PC-9 (cell line): ENCODE measurements around the gene CRP. TPM values are rescaled to one million over a fixed set of nuclear protein-coding genes. Genes with fewer than 3 reads are reported as not detected.

Experiments used
- Bru-seq: library from RNA; stranded (reverse); fragments of 400-500 nt; gene quantifications from one replicate; lab custom pipeline; 2021; lab: Mats Ljungman, UMichigan
- BruChase-seq, 2 experiments: library from RNA; stranded (reverse); fragments of 400-500 nt; gene quantifications; one replicate each; lab custom pipeline; 2021; lab: Mats Ljungman, UMichigan
- BruUV-seq: library from RNA; stranded (reverse); fragments of 400-500 nt; replicated peaks from 2 replicates; lab custom pipeline; 2021; lab: Mats Ljungman, UMichigan
- CTCF ChIA-PET: fragments of 300-600 bp; sonication (Branson Sonifier 250); formaldehyde crosslinking; loops from one replicate; lab custom pipeline; 2022; ENCODE audit warnings: antibody characterized with exemption; lab: Charles Lee
- POLR2A ChIA-PET: fragments of 300-600 bp; sonication (Branson Sonifier 250); formaldehyde crosslinking; loops from one replicate; lab custom pipeline; 2022; ENCODE audit warnings: antibody characterized with exemption; ENCODE audit not compliant: unreplicated experiment; lab: Charles Lee
- DNase-seq, 2 experiments: peaks; one replicate each; pipeline versions ENCODE4 v3.0.0 to v3.0.0-alpha.2; 2015 to 2022; ENCODE audit warnings: mixed read lengths in 1 of 2
- H2AFZ ChIP-seq: fragments of 200-600 bp; sonication (generic); 2 replicates; pipeline ENCODE4 v1.8.1; 2017; ENCODE audit warnings: antibody characterized with exemption
- H3F3A ChIP-seq: fragments of 200-600 bp; sonication (generic); 2 replicates; pipeline ENCODE4 v1.8.1; 2017; ENCODE audit warnings: antibody characterized with exemption, mild to moderate bottlenecking, low read depth; ENCODE audit not compliant: insufficient read depth
- H3K27ac ChIP-seq: fragments of 200-600 bp; sonication (generic); 2 replicates; pipeline ENCODE4 v1.6.1; 2016; ENCODE audit warnings: mixed run types
- H3K27me3 ChIP-seq: fragments of 200-600 bp; sonication (generic); 2 replicates; pipeline ENCODE4 v1.6.1; 2016; ENCODE audit warnings: low read depth, mixed run types; ENCODE audit not compliant: insufficient read depth
- H3K36me3 ChIP-seq: fragments of 200-600 bp; sonication (generic); 2 replicates; pipeline ENCODE4 v1.6.1; 2016; ENCODE audit warnings: low read depth, mixed run types
- H3K4me1 ChIP-seq: fragments of 200-600 bp; sonication (generic); replicated peaks from 2 replicates; pipeline ENCODE4 v1.6.1; 2016; ENCODE audit warnings: mixed run types; ENCODE audit not compliant: insufficient read depth
- H3K4me2 ChIP-seq: fragments of 200-600 bp; sonication (generic); 2 replicates; pipeline ENCODE4 v1.6.1; 2017; ENCODE audit warnings: mixed run types
- H3K4me3 ChIP-seq: fragments of 200-600 bp; sonication (generic); 2 replicates; pipeline ENCODE4 v1.6.1; 2016; ENCODE audit warnings: mixed run types
- H3K79me2 ChIP-seq: fragments of 200-600 bp; sonication (generic); 2 replicates; pipeline ENCODE4 v1.6.1; 2017; ENCODE audit warnings: low read depth, mixed run types
- H3K9me2 ChIP-seq: fragments of 200-600 bp; sonication (generic); 2 replicates; pipeline ENCODE4 v1.8.1; 2017; ENCODE audit warnings: mild to moderate bottlenecking; ENCODE audit not compliant: insufficient read depth
- H3K9me3 ChIP-seq: fragments of 200-600 bp; sonication (generic); 2 replicates; pipeline ENCODE4 v1.8.1; 2016; ENCODE audit warnings: low read depth; ENCODE audit not compliant: insufficient read depth
- H4K20me1 ChIP-seq: fragments of 200-600 bp; sonication (generic); 2 replicates; pipeline ENCODE4 v1.8.1; 2017; ENCODE audit not compliant: insufficient read depth
- CTCF ChIP-seq: fragments of 200-600 bp; sonication (generic); conservative IDR thresholded peaks from 2 replicates; pipeline ENCODE4 v1.6.1; 2017; ENCODE audit warnings: mixed run types, antibody characterized with exemption, mild to moderate bottlenecking, moderate library complexity
- EZH2 ChIP-seq: fragments of 200-600 bp; sonication (generic); IDR thresholded peaks from 2 replicates; pipeline ENCODE4 v1.8.0; 2017; ENCODE audit warnings: antibody characterized with exemption, low read depth
- intact Hi-C: fragments of 100-400 bp; cut with micrococcal nuclease; formaldehyde crosslinking; loops from one replicate; pipeline ENCODE4 v1.10.0; 2022; ENCODE audit not compliant: unreplicated experiment
- long read RNA-seq: library from polyadenylated mRNA; stranded (forward); transcript quantifications from one replicate; pipeline ENCODE4 v2.0.0, GENCODE V29; 2022
- total RNA-seq: library from RNA; stranded (reverse); gene quantifications from 2 replicates; pipeline ENCODE4 v1.2.3, GENCODE V29; 2021

CRP gene
- total RNA-seq (not detected in 2 replicates), Bru-seq, nascent RNA (not detected), BruChase-seq, experiment 1, labeled RNA remaining after a 2-hour chase (not detected), BruChase-seq, experiment 2, labeled RNA remaining after a 6-hour chase (not detected)
- long read RNA-seq = 0 reads

- Histone ChIP-seq H3K9me2 (no peaks in the 10 kb centered on the region), H2AFZ (no peak within 1 kb of the TSS), H3F3A (no peaks in the 10 kb centered on the region), H3K79me2 (no peaks in the 10 kb centered on the region), H3K4me2 (no peak within 1 kb of the TSS), H3K9me3 (no peaks in the 10 kb centered on the region), H3K27me3 (no peaks in the 10 kb centered on the region), H4K20me1 (no peaks in the 10 kb centered on the region), H3K4me3 (no peak within 1 kb of the TSS), H3K27ac (no peak within 1 kb of the TSS), H3K36me3 (no peaks in the 10 kb centered on the region), H3K4me1 (no peaks in the 10 kb centered on the region)
- DNase-seq = no peak
- POLR2A ChIA-PET = no interaction called here
- TF ChIP-seq CTCF = no peak
- TF ChIP-seq EZH2 = no peak
- CTCF ChIA-PET = no interaction called here
- BruUV-seq = no TSS peak
- intact Hi-C loops = no loop called here
These were observed at the start of gene CRP for GRCh38 chr1:159714529-159714928. Gene CRP (minus strand): TSS chr1:159714589. CDS start chr1:159714485, 104 bp downstream.

- no peaks in the 10 kb centered on the region for H3K79me2 ChIP-seq
- TF ChIP-seq EZH2 (no peak), CTCF (no peak)
- ChIA-PET CTCF (no interaction called here), POLR2A (no interaction called here)
- H3K27me3 ChIP-seq = peaks cover 23% of the 10 kb centered on the region
- H3K4me1 ChIP-seq = no peaks in the 10 kb centered on the region
- no peaks in the 10 kb centered on the region for H3F3A ChIP-seq
- H2AFZ ChIP-seq = no peak overlapping the region
- no peak overlapping the region for H3K4me3 ChIP-seq
- H3K36me3 ChIP-seq = no peaks in the 10 kb centered on the region
- no TSS peak for BruUV-seq
- H3K9me2 ChIP-seq = no peaks in the 10 kb centered on the region
- H3K9me3 ChIP-seq = no peaks in the 10 kb centered on the region
- H3K27ac ChIP-seq = no peak overlapping the region
- no peak overlapping the region for H3K4me2 ChIP-seq
- intact Hi-C loops = no loop called here
- DNase-seq = no peak
- no peaks in the 10 kb centered on the region for H4K20me1 ChIP-seq
These were observed 49.3 kb upstream of the CRP start for GRCh38 chr1:159763686-159764085.

DNA sequence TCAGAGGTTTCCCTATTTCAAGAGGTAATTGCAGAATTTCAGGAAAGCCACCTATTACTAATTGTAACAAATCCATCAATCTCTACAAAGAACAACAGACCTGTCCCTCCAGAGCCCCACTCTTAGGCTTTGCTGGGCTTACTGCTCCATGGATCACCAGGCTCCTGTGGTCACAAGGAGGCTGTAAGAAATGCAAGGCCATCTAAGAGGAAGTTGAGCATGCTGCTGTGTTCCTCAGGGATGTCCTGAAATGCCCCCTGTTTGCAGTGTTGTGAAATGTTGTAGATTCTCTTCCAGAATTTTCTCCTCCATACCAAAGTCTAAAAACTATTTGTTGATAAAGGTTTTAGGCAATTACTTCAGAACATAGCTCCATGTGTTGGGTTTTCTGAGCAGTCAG is 42.0 kb upstream of the CRP start:
- no peak overlapping the region for H3K4me2 ChIP-seq
- H3K4me3 ChIP-seq = no peak overlapping the region
- TF ChIP-seq CTCF (no peak), EZH2 (no peak)
- H3K36me3 ChIP-seq = no peaks in the 10 kb centered on the region
- POLR2A ChIA-PET = no interaction called here
- H3K27me3 ChIP-seq = peaks cover 11% of the 10 kb centered on the region
- H3K9me2 ChIP-seq = no peaks in the 10 kb centered on the region
- H3K4me1 ChIP-seq = no peaks in the 10 kb centered on the region
- CTCF ChIA-PET = no interaction called here
- no peak overlapping the region for H3K27ac ChIP-seq
- intact Hi-C loops = no loop called here
- H3F3A ChIP-seq = no peaks in the 10 kb centered on the region
- no peaks in the 10 kb centered on the region for H3K79me2 ChIP-seq
- H4K20me1 ChIP-seq = no peaks in the 10 kb centered on the region
- H2AFZ ChIP-seq = no peak overlapping the region
- no peak for DNase-seq
- H3K9me3 ChIP-seq = no peaks in the 10 kb centered on the region; the same call in 1 of the 2 replicates
- no TSS peak for BruUV-seq
